Measurements from ENCODE around the gene ESYT3. TPM values are rescaled to one million over a fixed set of nuclear protein-coding genes. Genes with fewer than 3 reads are reported as not detected.

The ESYT3 gene
- total and polyA plus RNA-seq, 2 experiments from 2014 or later = 3.5 to 8.2 TPM

DNA sequence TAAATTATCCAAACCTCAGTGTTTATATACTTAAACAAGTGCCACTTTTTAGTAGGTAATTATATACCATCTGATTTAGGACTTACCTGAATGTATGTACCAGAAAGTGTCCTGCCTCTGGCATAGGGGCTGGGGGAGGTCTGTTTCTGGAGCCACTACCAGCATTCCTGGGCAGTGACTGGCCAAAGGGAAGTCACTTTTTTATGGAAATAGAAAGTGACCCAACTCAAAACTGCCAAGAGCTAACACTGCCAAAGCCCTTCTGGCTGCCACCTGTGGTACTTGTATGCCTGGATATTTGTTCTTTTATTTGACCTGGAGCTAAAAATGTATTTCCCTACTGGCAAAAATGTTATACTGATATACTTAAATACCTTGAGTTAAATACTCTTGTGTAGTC, 42.7 kb downstream of the ESYT3 start:
- H3K4me1 Mint-ChIP-seq = peaks cover 8% of the 10 kb centered on the region
- no peaks in the 10 kb centered on the region for H3K9me2 ChIP-seq (ENCODE audit: insufficient read depth)
- H3K4me3 ChIP-seq = no peak overlapping the region
- no peak overlapping the region for H3K27ac ChIP-seq (ENCODE audit: low read depth)
- H3K27me3 ChIP-seq (ENCODE audit: insufficient read depth) = no peaks in the 10 kb centered on the region
- no peaks in the 10 kb centered on the region for H3K4me1 ChIP-seq (ENCODE audit: insufficient read depth)
- no peaks in the 10 kb centered on the region for H3K36me3 Mint-ChIP-seq (ENCODE audit: low read depth)
- no peak for DNase-seq (ENCODE audit: low spot score)
- H2AFZ ChIP-seq = no peak overlapping the region
- H3K79me2 ChIP-seq (replicated peaks; ENCODE audit: insufficient read depth) = no peaks in the 10 kb centered on the region
- no peak overlapping the region for H3K4me2 ChIP-seq
- no peak overlapping the region for H3K27ac Mint-ChIP-seq
- H3K9me3 Mint-ChIP-seq = no peaks in the 10 kb centered on the region
- H3K27me3 Mint-ChIP-seq (ENCODE audit: insufficient read depth, low read depth, poor library complexity) = no peaks in the 10 kb centered on the region
- no peaks in the 10 kb centered on the region for H3K36me3 ChIP-seq (ENCODE audit: insufficient read depth)
- H4K20me1 ChIP-seq (replicated peaks; ENCODE audit: insufficient read depth) = no peaks in the 10 kb centered on the region
- no peak for TF ChIP-seq ZNF114 (CRISPR knock-in tag; IDR thresholded peaks at IDR 0.05)
- TF ChIP-seq, protein P1, sequence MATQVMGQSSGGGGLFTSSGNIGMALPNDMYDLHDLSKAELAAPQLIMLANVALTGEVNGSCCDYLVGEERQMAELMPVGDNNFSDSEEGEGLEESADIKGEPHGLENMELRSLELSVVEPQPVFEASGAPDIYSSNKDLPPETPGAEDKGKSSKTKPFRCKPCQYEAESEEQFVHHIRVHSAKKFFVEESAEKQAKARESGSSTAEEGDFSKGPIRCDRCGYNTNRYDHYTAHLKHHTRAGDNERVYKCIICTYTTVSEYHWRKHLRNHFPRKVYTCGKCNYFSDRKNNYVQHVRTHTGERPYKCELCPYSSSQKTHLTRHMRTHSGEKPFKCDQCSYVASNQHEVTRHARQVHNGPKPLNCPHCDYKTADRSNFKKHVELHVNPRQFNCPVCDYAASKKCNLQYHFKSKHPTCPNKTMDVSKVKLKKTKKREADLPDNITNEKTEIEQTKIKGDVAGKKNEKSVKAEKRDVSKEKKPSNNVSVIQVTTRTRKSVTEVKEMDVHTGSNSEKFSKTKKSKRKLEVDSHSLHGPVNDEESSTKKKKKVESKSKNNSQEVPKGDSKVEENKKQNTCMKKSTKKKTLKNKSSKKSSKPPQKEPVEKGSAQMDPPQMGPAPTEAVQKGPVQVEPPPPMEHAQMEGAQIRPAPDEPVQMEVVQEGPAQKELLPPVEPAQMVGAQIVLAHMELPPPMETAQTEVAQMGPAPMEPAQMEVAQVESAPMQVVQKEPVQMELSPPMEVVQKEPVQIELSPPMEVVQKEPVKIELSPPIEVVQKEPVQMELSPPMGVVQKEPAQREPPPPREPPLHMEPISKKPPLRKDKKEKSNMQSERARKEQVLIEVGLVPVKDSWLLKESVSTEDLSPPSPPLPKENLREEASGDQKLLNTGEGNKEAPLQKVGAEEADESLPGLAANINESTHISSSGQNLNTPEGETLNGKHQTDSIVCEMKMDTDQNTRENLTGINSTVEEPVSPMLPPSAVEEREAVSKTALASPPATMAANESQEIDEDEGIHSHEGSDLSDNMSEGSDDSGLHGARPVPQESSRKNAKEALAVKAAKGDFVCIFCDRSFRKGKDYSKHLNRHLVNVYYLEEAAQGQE (IDR thresholded peaks at IDR 0.05; ENCODE audit: unreplicated experiment) = no peak
- TF ChIP-seq STAT1 (IDR thresholded peaks at IDR 0.05; ENCODE audit: unreplicated experiment) = no peak
- TF ChIP-seq POLR2AphosphoS5 (IDR thresholded peaks at IDR 0.05; ENCODE audit: low read depth) = no peak
- TF ChIP-seq JUNB (IDR thresholded peaks at IDR 0.05; ENCODE audit: unreplicated experiment) = no peak
- no peak overlapping the region for H3K4me3 Mint-ChIP-seq
- H3F3A ChIP-seq (replicated peaks; ENCODE audit: low read depth) = no peaks in the 10 kb centered on the region
- no peak for ATAC-seq

DNA sequence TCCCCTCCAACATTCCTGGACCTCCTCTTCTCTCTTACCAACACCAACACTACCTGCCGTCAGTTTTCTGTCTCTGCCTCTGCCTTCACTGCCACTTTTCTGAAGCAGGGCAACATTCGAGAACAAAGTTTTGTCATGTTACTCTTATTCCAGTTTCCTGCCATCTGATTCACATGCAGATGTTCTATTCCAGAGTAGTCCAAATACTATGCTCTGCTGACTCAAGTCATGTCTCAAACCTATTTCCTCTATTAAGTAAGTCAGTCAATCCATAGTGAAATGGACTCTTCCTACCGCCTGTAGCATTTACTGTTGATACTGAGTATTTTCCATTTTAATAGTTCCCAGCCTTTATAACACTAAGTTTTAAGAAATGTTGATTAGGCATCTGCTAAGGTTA, 43.4 kb downstream of the ESYT3 start:
- H3K36me3 ChIP-seq (ENCODE audit: insufficient read depth) = no peaks in the 10 kb centered on the region
- H3K4me1 ChIP-seq (ENCODE audit: insufficient read depth) = no peaks in the 10 kb centered on the region
- ATAC-seq = no peak
- no peaks in the 10 kb centered on the region for H3K9me3 Mint-ChIP-seq
- peaks cover 8% of the 10 kb centered on the region for H3K4me1 Mint-ChIP-seq
- H4K20me1 ChIP-seq (replicated peaks; ENCODE audit: insufficient read depth) = no peaks in the 10 kb centered on the region
- no peaks in the 10 kb centered on the region for H3K27me3 ChIP-seq (ENCODE audit: insufficient read depth)
- H2AFZ ChIP-seq = no peak overlapping the region
- H3K4me3 Mint-ChIP-seq = no peak overlapping the region
- H3K36me3 Mint-ChIP-seq (ENCODE audit: low read depth) = no peaks in the 10 kb centered on the region
- no peak overlapping the region for H3K4me2 ChIP-seq
- no peaks in the 10 kb centered on the region for H3K9me2 ChIP-seq (ENCODE audit: insufficient read depth)
- H3K27ac Mint-ChIP-seq = peak overlapping the region; percentile 8; the same call in 1 of the 2 replicates
- DNase-seq (ENCODE audit: low spot score) = no peak
- no peaks in the 10 kb centered on the region for H3K27me3 Mint-ChIP-seq (ENCODE audit: insufficient read depth, low read depth, poor library complexity)
- H3K27ac ChIP-seq (ENCODE audit: low read depth) = no peak overlapping the region
- no peaks in the 10 kb centered on the region for H3K79me2 ChIP-seq (replicated peaks; ENCODE audit: insufficient read depth)
- no peaks in the 10 kb centered on the region for H3F3A ChIP-seq (replicated peaks; ENCODE audit: low read depth)
- no peak overlapping the region for H3K4me3 ChIP-seq
- TF ChIP-seq JUNB (IDR thresholded peaks at IDR 0.05; ENCODE audit: unreplicated experiment) (no peak), NANOG (IDR thresholded peaks at IDR 0.05; ENCODE audit: borderline replicate concordance) (no peak), POLR2AphosphoS5 (IDR thresholded peaks at IDR 0.05; ENCODE audit: low read depth) (no peak), EZH2phosphoT487 (IDR thresholded peaks at IDR 0.05; ENCODE audit: unreplicated experiment) (no peak), ZNF331 (CRISPR knock-in tag; IDR thresholded peaks at IDR 0.05; ENCODE audit: low read depth) (no peak), ZNF114 (CRISPR knock-in tag; IDR thresholded peaks at IDR 0.05) (no peak), EZH2 (IDR thresholded peaks at IDR 0.05; ENCODE audit: low read depth, unreplicated experiment) (no peak)
- TF ChIP-seq, protein P1 (IDR thresholded peaks at IDR 0.05; ENCODE audit: unreplicated experiment) = no peak
- TF ChIP-seq, protein P2, sequence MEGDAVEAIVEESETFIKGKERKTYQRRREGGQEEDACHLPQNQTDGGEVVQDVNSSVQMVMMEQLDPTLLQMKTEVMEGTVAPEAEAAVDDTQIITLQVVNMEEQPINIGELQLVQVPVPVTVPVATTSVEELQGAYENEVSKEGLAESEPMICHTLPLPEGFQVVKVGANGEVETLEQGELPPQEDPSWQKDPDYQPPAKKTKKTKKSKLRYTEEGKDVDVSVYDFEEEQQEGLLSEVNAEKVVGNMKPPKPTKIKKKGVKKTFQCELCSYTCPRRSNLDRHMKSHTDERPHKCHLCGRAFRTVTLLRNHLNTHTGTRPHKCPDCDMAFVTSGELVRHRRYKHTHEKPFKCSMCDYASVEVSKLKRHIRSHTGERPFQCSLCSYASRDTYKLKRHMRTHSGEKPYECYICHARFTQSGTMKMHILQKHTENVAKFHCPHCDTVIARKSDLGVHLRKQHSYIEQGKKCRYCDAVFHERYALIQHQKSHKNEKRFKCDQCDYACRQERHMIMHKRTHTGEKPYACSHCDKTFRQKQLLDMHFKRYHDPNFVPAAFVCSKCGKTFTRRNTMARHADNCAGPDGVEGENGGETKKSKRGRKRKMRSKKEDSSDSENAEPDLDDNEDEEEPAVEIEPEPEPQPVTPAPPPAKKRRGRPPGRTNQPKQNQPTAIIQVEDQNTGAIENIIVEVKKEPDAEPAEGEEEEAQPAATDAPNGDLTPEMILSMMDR (conservative IDR thresholded peaks at IDR 0.05; ENCODE audit: low read depth in 2 of 2) = no peak
- TF ChIP-seq, protein P3, sequence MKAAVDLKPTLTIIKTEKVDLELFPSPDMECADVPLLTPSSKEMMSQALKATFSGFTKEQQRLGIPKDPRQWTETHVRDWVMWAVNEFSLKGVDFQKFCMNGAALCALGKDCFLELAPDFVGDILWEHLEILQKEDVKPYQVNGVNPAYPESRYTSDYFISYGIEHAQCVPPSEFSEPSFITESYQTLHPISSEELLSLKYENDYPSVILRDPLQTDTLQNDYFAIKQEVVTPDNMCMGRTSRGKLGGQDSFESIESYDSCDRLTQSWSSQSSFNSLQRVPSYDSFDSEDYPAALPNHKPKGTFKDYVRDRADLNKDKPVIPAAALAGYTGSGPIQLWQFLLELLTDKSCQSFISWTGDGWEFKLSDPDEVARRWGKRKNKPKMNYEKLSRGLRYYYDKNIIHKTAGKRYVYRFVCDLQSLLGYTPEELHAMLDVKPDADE (IDR thresholded peaks at IDR 0.05) = no peak
